Inferior parietal cortex (tissue), 1 donor: ENCODE data around the gene IL18.
"Not testable (repeated sequence)": the region's sequence is repeated elsewhere in the genome, so short reads cannot be mapped to it uniquely, and the experiment has no call there.

Experiments
- DNase-seq: peaks from one replicate; pipeline ENCODE4 v3.0.0-alpha.2; 2016; ENCODE audit errors: extremely low spot score

IL18 gene

GRCh38 chr11:112121981-112122615, 41.8 kb downstream of the IL18 start:
- no peak for DNase-seq

DNA sequence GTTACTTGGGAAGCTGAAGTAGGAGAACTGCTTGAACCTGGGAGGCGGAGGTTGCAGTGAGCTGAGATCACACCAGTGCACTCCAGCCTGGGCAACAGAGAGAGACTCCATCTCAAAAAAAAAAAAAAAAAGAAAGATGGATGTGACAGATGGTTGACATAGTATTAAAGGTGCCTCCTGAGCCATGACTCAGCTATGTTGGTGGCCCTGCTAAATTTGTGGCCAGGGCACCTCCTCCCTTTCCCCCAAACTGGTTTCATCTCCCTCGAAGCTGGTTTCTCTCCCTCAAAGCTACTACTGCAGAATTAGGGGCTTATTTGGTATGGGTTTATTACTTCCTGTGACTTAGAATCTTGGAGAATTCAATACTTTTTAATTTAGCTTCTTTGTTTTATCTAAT, 45.7 kb downstream of the IL18 start:
- DNase-seq = no peak

DNA sequence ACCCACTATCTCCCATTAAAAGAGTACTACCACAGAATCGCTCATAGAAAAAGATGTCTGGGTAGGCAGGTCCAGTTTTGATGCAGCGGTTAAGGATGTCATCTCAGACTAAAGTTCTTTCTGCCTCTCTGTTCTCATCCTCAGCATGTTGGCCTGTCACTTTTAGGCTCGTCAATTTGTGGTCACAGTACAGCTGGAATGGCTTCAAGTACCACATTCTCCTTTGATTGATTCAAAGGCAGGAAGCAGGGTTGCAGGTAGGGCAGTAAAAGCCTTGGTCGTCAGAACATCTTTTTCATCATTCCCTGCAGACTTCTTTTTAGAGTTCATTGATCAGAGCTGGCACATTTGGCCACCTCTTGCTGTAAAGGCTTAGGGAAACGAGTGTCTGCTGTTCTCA, 48.5 kb downstream of the IL18 start:
- DNase-seq = no peak

- DNase-seq = no peak
Observed at GRCh38 chr11:112114460-112114859, 49.4 kb downstream of the IL18 start.

DNA sequence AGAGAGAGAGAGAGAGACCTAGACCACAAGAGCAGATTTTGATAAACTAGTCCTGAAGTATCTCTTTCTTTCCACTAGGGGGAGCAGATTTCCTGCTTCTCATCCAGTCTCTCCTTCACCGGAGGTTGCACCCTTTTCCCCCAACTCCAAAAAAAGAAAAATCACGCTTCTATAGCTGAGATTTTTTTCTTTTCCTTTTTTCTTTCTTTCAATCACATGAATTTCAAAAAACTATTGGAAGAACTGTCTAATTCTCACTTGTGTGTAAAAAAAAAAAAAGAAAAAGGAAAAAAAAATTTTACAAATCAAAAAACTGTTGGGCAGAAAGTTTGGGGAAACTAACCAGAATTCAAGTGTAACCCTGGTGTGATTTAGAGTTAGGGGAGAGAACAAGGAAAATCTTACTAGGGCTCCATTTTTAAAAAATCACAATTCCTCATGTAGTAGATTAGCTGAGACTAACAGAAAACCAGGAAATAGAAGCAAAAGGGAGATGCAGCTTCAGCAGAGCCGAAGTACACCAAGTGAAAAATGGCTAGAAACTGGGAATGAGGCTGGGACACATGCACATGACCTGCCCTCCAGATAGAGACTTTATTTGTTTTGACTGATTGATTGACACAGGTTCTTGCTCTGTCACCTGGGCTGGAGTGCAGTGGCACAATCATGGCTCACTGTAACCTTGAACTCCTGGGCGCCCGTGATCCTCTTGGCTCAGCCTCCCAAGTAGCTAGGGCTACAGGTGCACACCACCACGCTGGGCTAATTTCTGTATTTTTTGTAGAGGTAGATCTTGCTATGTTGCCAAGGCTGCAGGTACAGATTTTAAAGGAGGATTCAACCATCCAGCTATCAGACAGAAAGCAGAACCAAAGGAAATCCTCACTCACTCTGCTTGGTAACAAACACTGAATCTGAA, 50.1 kb downstream of the IL18 start:
- DNase-seq = peak; percentile 72

DNA sequence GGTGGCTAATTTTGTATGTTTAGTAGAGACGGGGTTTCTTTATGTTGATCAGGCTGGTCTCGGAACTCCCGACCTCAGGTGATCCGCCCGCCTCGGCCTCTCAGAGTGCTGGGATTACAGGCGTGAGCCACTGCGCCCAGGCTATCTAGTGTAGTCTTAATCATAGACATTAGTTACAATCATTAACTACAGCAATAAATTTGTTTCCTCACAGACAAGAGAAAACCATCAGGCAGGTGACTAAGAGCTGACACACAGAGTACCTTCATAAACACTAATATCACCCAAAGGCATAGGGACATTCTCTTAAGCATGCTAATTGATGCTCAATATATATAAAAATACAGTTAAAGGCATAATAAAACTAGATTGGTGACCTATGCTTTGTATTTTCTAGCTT, 57.8 kb downstream of the IL18 start:
- DNase-seq = no peak

GRCh38 chr11:112103446-112103845, 60.4 kb downstream of the IL18 start:
- DNase-seq = no peak

GRCh38 chr11:112100462-112100861, 63.4 kb downstream of the IL18 start:
- no peak for DNase-seq

GRCh38 chr11:112097734-112098528, 66.0 kb downstream of the IL18 start:
- no peak for DNase-seq

- DNase-seq = no peak
Observed at GRCh38 chr11:112096194-112096593, 67.7 kb downstream of the IL18 start.

DNA sequence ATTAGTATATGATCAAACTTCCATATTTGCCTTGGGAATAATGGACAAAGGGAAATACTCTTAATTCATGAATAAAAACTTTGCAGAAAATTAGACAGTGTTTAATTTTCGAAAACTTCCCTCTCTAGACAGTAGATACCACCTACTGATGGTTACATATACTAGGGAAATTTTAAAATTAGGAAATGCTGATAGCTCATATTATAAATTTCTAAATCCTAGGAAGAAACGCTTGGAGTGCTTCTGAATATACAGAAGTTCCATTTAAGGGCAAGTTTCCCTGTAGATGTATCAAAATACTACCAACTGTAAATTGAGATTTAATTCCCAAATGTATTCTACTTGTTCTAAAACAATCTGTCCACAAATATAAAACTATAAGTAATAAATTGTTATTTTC, 68.6 kb downstream of the IL18 start:
- not testable (repeated sequence) for DNase-seq
